HEK293T (cell line): ENCODE data around the gene DOK5.
"Not testable (repeated sequence)": the region's sequence is repeated elsewhere in the genome, so short reads cannot be mapped to it uniquely, and the experiment has no call there.

Source experiments
- CTCF ChIA-PET: fragments of 350-600 bp; formaldehyde crosslinking; extraction: SDS; loops from one replicate; lab custom pipeline; 2021; ENCODE audit warnings: antibody characterized with exemption, inconsistent platforms; lab: Yijun Ruan, JAX
- POLR2A ChIA-PET: fragments of 350-600 bp; formaldehyde crosslinking; extraction: SDS; loops from one replicate; lab custom pipeline; 2020; ENCODE audit warnings: antibody characterized with exemption, inconsistent platforms; lab: Yijun Ruan, JAX
- DNase-seq: peaks from one replicate; pipeline ENCODE4 v3.0.0; 2012; ENCODE audit warnings: mixed read lengths; ENCODE audit errors: extremely low spot score
- ARNT ChIP-seq: fragments of 450-650 bp; IDR thresholded peaks from 2 replicates; pipeline ENCODE4 v1.6.1; 2017; ENCODE audit warnings: mild to moderate bottlenecking
- BHLHE40 ChIP-seq: fragments of 450-650 bp; IDR thresholded peaks from 2 replicates; pipeline ENCODE4 v1.6.1; 2016; ENCODE audit warnings: mild to moderate bottlenecking, moderate library complexity, borderline replicate concordance
- CTBP1 ChIP-seq: fragments of 450-650 bp; IDR thresholded peaks from 2 replicates; pipeline ENCODE4 v1.6.1; 2016; ENCODE audit warnings: borderline replicate concordance
- ELF4 ChIP-seq: fragments of 450-650 bp; IDR thresholded peaks from 2 replicates; pipeline ENCODE4 v1.6.1; 2017; ENCODE audit warnings: antibody characterized with exemption
- FOXA1 ChIP-seq: fragments of 450-650 bp; IDR thresholded peaks from 2 replicates; pipeline ENCODE4 v1.6.1; 2016; ENCODE audit warnings: mild to moderate bottlenecking
- FOXK2 ChIP-seq: fragments of 450-650 bp; IDR thresholded peaks from 2 replicates; pipeline ENCODE4 v1.6.1; 2016; ENCODE audit warnings: mild to moderate bottlenecking
- FOXM1 ChIP-seq: fragments of 450-650 bp; IDR thresholded peaks from 2 replicates; pipeline ENCODE4 v1.6.1; 2017; ENCODE audit warnings: mild to moderate bottlenecking, borderline replicate concordance
- HDGF ChIP-seq: fragments of 450-650 bp; IDR thresholded peaks from 2 replicates; pipeline ENCODE4 v1.6.1; 2017; ENCODE audit warnings: antibody characterized with exemption, borderline replicate concordance
- L3MBTL2 ChIP-seq: fragments of 450-650 bp; conservative IDR thresholded peaks from 2 replicates; pipeline ENCODE4 v1.6.1; 2016; ENCODE audit warnings: mild to moderate bottlenecking
- LEF1 ChIP-seq: fragments of 450-650 bp; IDR thresholded peaks from 2 replicates; pipeline ENCODE4 v1.6.1; 2017; ENCODE audit warnings: mild to moderate bottlenecking, borderline replicate concordance
- NFRKB ChIP-seq: fragments of 450-650 bp; IDR thresholded peaks from 2 replicates; pipeline ENCODE4 v1.6.1; 2016; ENCODE audit warnings: mild to moderate bottlenecking, moderate library complexity
- PKNOX1 ChIP-seq: fragments of 450-650 bp; IDR thresholded peaks from 2 replicates; pipeline ENCODE4 v1.6.1; 2016
- SP1 ChIP-seq: fragments of 450-650 bp; IDR thresholded peaks from 2 replicates; pipeline ENCODE4 v1.6.1; 2017
- SUZ12 ChIP-seq: fragments of 450-650 bp; IDR thresholded peaks from 2 replicates; pipeline ENCODE4 v1.6.1; 2016; ENCODE audit warnings: mild to moderate bottlenecking
- TARDBP ChIP-seq: fragments of 450-650 bp; IDR thresholded peaks from 2 replicates; pipeline ENCODE4 v1.6.1; 2016
- ZNF384 ChIP-seq: fragments of 450-650 bp; IDR thresholded peaks from 2 replicates; pipeline ENCODE4 v1.6.1; 2016

The DOK5 gene

DNA sequence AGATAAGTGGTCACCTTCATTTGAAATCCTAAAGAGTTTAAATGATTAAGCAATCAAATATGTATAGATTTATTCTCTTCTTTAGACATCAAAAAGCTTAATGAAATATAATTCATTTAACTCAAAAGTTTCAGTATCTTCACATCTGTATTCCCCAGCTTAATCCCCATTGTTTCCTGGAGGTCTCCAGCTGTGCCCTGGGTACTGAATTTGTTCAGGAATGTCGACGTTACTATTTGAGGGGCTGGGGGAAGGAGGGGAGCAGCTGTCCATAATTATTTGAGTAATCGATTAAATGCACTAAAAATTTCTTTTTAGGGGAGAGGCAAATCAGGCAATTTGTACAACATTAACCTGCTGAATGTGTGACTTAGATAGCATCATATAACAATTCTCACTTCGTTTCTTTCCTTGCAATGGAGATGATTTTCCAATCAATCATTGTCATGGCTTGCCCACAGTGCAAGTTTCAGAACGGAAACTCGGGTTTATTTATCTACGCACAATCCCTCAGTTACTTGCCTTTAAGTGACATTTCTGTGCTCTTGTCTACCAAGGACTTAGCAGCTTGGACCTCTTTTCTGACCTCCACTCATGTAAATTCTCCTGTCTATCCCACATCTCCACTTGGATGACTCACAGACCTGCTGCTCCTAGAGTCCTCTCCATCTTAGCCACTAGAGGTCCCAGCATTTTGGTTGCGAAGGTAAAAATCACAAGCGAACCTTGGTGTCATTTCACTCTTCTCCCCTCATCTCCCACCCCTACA is 3.9 kb downstream of the DOK5 start:
- ChIA-PET CTCF (no interaction called here), POLR2A (no interaction called here)
- peak; percentile 28 for DNase-seq
- TF ChIP-seq SUZ12 (no peak), PKNOX1 (peak; percentile 59; the same call in 1 of the 2 replicates), FOXA1 (no peak)

- CTCF ChIA-PET, POLR2A ChIA-PET, DNase-seq: not testable (repeated sequence)
Observed at GRCh38 chr20:54479937-54480336, 4.5 kb downstream of the DOK5 start.

GRCh38 chr20:54481442-54481841 is 6.0 kb downstream of the DOK5 start:
- ChIA-PET CTCF (no interaction called here), POLR2A (no interaction called here)
- DNase-seq, result no peak

DNA sequence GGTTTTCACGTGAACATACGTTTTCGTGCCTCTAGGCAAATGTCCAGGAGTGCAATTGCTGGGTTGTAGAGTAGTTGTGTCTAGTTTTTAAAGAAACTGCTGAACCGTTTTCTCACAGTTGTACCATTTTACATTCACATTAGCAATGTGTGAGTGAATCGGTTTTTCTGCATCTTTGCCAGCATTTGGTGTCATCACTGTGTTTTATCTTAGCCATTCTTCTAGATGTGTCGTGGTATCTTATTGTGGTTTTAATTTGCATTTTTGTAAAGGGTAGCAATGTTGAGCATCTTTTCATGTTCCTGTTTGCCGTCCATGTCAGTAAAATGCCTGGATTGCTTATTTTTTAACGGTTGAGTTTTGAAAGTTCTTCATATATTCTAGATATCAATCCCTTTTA is 10.2 kb downstream of the DOK5 start:
- no peak for DNase-seq
- no peak for TF ChIP-seq NFRKB
- TF ChIP-seq LEF1, result no peak
- TF ChIP-seq FOXK2, result no peak
- CTCF ChIA-PET, result no interaction called here
- POLR2A ChIA-PET, result no interaction called here

More at GRCh38 chr20:54481442-54481841, 6.0 kb downstream of the DOK5 start:
- TF ChIP-seq PKNOX1 (no peak), ZNF384 (no peak), LEF1 (no peak), ELF4 (no peak), CTBP1 (no peak), HDGF (no peak), SUZ12 (no peak), FOXA1 (no peak)

DNA sequence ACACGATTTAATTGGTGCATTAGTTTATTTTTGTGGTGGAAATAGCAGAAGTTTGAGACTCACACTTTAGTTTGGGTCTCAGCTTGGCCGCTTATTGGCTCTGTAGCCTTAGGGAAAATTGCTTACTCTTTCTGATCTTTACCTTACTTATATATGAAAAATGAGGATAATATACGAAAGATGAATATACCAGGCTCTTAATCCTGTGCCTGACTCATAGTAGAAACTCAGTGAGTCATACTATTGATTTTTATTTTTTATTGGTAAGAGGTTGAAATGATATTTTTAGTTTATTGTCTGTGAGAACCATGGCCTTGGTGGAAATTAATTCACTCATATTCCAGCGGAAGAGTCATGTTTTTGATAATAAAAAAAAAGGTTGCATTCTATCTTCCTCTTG is 11.2 kb downstream of the DOK5 start:
- DNase-seq, result no peak
- TF ChIP-seq HDGF (no peak), BHLHE40 (no peak), FOXM1 (no peak), ELF4 (no peak), CTBP1 (no peak), NFRKB (no peak), TARDBP (no peak), SP1 (no peak), LEF1 (no peak), L3MBTL2 (no peak), ARNT (no peak), ZNF384 (no peak), SUZ12 (no peak), FOXA1 (no peak)
- CTCF ChIA-PET, result no interaction called here
- POLR2A ChIA-PET, result no interaction called here

DNA sequence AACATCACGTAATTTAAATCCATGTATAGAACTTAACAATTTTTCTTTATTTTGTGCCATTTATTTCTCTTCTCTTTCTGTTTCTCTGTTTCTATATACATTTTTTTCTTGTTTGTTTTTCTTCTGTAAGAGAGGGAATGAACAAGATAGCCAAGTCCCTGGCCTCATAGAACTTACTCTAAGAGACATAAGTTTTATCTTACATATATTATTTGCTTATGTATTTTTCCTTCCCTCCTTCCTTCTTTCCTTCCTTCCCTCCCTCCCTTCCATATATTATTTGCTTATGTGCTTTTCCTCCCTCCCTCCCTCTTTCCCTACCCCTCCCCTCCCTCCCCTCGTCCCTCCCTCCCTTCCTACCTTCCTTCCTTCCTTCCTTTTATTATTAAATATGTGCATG is 13.0 kb downstream of the DOK5 start:
- ChIA-PET CTCF (no interaction called here), POLR2A (no interaction called here)
- TF ChIP-seq SP1 (no peak), LEF1 (no peak), FOXK2 (no peak), L3MBTL2 (no peak)
- DNase-seq, result no peak

GRCh38 chr20:54491506-54491905 is 16.1 kb downstream of the DOK5 start:
- no peak for DNase-seq
- TF ChIP-seq HDGF, result no peak
- TF ChIP-seq SP1, result no peak
- no peak for TF ChIP-seq L3MBTL2
- TF ChIP-seq ARNT, result no peak
- TF ChIP-seq ELF4, result no peak
- TF ChIP-seq LEF1, result no peak
- no peak for TF ChIP-seq SUZ12
- no peak for TF ChIP-seq CTBP1
- no peak for TF ChIP-seq FOXK2
- no peak for TF ChIP-seq NFRKB
- ChIA-PET POLR2A (no interaction called here), CTCF (no interaction called here)
